GM12891 (cell line): ENCODE results near the gene IPPK.

ENCODE experiments used
- PAX5 ChIP-seq: IDR thresholded peaks from 2 replicates; pipeline ENCODE4 v1.6.1; 2011; ENCODE audit warnings: low read length, moderate library complexity, mild to moderate bottlenecking; ENCODE audit not compliant: insufficient read depth, severe bottlenecking
- POLR2A ChIP-seq: IDR thresholded peaks from 2 replicates; pipeline ENCODE4 v1.6.1; 2011; ENCODE audit warnings: low read depth, low read length, control low read depth
- POLR2AphosphoS5 ChIP-seq: IDR thresholded peaks from 2 replicates; pipeline ENCODE4 v1.6.1; 2011; ENCODE audit warnings: low read depth, low read length, control low read depth

DNA sequence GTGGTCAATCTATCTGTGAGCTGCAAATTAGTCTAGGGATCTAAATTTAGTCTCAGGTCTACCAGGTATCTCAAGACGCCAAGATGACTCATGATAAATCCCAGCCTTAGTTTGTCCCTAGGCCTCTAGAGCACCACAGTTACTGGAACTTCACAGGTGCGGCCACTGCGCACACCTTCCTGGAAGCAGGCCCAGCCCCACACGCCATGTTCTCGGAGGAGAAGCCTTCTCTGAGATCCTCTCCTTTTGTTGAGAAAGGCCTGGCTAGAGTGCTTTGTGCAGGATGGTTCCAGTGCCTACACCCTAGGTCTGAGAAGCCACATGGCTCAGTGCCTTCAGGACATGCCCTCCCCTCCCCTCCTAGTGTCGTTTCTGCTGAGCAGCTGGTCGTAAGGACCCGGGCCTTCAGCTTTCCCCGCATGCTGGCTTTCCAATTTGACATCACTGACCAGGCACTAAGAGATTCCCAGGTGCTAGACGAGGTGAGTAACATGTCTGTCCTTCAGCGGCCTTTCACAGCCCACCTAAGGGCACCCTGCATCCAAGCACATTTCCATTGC lies 51.9 kb downstream of the IPPK start:
- TF ChIP-seq PAX5: no peak
- TF ChIP-seq POLR2AphosphoS5: no peak
- no peak for TF ChIP-seq POLR2A
